BE2C (cell line): Measurements from ENCODE around the gene KCNJ18.
"Not testable (repeated sequence)": the region's sequence is repeated elsewhere in the genome, so short reads cannot be mapped to it uniquely, and the experiment has no call there.

Experiments used
- DNase-seq: peaks from one replicate; pipeline ENCODE4 v3.0.0-alpha.2; 2020
- H3K27me3 ChIP-seq: fragments of 250-450 bp; sonication (Bioruptor Pico); 2 replicates; pipeline ENCODE4 v1.5.1; 2020; ENCODE audit warnings: mild to moderate bottlenecking
- H3K36me3 ChIP-seq: fragments of 250-450 bp; sonication (Bioruptor Pico); 2 replicates; pipeline ENCODE4 v1.5.1; 2020; ENCODE audit warnings: mild to moderate bottlenecking
- H3K4me1 ChIP-seq: fragments of 250-450 bp; sonication (Bioruptor Pico); 2 replicates; pipeline ENCODE4 v1.5.1; 2020
- H3K4me3 ChIP-seq: 2 replicates; pipeline ENCODE4 v1.5.1; 2011; ENCODE audit warnings: low read depth, low read length
- H3K9me3 ChIP-seq: fragments of 250-450 bp; sonication (Bioruptor Pico); 2 replicates; pipeline ENCODE4 v1.5.1; 2020
- TF ChIP-seq, protein P1 (sequence below): IDR thresholded peaks from 2 replicates; pipeline ENCODE4 v1.5.1; 2012; ENCODE audit warnings: mild to moderate bottlenecking, low read depth, low read length

KCNJ18 gene

DNA sequence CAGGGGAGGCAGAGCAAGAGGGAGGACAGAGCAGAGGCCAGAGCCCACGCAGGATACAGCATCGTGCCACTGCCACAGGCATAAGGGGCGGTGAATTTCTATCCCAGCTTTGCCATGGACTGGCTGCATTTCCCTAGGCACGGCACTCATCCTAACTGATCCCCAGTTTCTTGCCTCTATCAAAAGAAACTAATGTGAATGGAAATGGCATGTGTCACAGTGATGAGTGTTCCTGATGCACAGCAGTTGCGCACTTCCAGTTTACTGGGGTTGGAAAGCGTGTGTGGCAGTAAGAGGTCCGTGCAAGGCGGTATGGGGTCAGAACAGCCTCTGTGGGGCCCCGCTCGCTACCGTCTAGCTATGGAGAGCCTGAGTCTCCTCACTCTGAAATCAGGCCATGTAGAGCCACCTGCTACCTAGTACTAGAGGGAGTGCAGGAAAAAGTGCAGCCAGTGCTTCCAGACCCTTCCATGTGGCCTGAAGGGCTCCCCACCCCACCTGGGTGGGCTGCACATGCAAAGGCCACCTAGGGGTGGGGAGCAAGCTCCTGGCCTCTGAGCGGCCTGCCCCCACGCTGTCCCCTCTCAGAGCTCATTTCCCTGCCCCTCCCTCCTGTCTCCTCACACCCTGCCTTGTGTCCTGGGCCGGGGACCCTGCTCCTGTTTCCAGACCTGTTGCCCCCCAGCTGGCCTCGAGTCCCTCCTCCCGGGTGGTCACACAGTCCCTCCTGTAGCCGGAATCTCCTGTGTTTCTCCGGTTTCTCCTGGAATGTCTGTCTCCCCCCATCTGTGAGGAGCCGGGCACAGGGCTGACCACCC, 5.0 kb upstream of the KCNJ18 start:
- Histone ChIP-seq H3K4me1 (no peaks in the 10 kb centered on the region), H3K36me3 (no peaks in the 10 kb centered on the region), H3K9me3 (no peaks in the 10 kb centered on the region), H3K27me3 (no peaks in the 10 kb centered on the region), H3K4me3 (no peak overlapping the region)
- TF ChIP-seq, protein P1, sequence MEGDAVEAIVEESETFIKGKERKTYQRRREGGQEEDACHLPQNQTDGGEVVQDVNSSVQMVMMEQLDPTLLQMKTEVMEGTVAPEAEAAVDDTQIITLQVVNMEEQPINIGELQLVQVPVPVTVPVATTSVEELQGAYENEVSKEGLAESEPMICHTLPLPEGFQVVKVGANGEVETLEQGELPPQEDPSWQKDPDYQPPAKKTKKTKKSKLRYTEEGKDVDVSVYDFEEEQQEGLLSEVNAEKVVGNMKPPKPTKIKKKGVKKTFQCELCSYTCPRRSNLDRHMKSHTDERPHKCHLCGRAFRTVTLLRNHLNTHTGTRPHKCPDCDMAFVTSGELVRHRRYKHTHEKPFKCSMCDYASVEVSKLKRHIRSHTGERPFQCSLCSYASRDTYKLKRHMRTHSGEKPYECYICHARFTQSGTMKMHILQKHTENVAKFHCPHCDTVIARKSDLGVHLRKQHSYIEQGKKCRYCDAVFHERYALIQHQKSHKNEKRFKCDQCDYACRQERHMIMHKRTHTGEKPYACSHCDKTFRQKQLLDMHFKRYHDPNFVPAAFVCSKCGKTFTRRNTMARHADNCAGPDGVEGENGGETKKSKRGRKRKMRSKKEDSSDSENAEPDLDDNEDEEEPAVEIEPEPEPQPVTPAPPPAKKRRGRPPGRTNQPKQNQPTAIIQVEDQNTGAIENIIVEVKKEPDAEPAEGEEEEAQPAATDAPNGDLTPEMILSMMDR: no peak
- DNase-seq: no peak

DNA sequence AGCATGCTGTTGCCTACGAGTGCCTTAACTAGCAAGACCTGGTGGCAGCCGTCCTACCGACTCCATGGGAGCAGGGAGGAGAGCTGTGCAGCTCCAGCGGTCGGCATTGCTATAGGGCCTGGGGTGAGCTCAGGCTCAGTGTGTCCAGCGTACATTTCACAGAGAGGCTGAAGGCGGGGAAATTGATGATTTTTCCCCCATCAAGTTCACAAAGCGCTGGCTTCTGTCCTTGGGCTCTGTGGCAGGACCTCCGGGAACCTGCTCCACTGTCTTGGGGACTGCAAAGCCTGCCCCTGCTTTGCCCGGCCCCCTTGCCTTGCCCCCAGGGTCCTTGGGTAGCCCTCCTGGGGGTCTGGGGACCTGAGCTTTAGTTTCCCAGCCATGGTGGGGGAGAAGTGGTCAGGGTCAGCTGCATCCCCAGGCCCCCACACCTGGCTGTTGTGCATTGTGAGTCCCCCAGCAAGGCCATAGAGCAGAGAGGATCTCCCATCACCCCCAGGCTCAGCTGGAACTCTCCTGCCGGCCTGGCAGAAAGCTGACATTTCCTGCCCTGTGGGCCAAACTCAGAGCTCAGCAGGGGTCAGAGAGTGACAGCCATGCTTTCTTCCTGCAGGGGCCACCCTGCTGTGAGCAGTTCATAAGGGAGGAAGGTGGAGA, 3.9 kb upstream of the KCNJ18 start:
- Histone ChIP-seq H3K4me3 (no peak overlapping the region), H3K27me3 (no peaks in the 10 kb centered on the region), H3K4me1 (no peaks in the 10 kb centered on the region), H3K36me3 (no peaks in the 10 kb centered on the region), H3K9me3 (no peaks in the 10 kb centered on the region)
- no peak for DNase-seq
- TF ChIP-seq, protein P1: no peak

DNA sequence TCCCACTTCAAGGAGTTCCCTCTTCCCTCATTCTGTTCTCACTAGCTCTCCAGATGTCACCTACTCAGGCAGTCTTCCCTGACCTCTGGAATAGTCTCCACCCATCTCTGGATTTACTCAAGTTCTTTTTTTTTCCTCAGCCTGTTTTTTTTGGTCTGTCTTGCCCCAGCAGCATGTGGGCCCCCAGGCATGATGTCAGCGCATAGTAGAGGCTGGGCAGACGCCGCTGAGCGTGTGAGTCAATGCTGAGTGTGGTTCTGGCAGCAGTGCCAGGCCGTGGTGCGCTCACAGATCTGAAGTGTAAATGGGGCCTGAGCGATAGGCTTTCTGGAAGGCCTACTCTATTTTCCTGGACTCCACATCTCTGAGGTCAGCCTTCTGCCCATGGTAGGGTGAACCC, 2.7 kb upstream of the KCNJ18 start:
- Histone ChIP-seq H3K36me3 (no peaks in the 10 kb centered on the region), H3K4me3 (no peak overlapping the region), H3K4me1 (no peaks in the 10 kb centered on the region), H3K9me3 (no peaks in the 10 kb centered on the region), H3K27me3 (no peaks in the 10 kb centered on the region)
- no peak for DNase-seq
- TF ChIP-seq, protein P1: no peak

DNA sequence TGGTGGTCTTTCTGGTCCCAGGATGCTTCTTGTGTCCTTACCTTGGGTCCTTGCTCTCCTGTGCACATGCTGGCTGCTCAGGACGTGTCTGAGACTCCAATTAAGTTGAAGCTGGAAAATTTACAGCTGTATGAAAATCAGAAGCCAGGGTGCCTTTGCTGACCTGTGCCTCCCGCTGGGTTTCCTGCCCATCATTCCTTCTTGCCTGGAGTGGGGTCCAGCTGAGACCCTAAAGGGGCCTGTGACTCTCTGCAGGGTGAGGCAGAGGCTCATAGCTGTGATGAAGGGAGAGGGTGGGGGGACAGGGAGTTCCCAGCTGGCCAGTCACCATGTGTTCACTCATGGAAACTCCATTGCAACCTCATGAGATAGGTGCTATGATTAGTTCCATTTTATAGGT, 1.5 kb upstream of the KCNJ18 start:
- not testable (repeated sequence) for H3K27me3 ChIP-seq, H3K4me3 ChIP-seq, H3K36me3 ChIP-seq, H3K9me3 ChIP-seq, DNase-seq, H3K4me1 ChIP-seq

DNA sequence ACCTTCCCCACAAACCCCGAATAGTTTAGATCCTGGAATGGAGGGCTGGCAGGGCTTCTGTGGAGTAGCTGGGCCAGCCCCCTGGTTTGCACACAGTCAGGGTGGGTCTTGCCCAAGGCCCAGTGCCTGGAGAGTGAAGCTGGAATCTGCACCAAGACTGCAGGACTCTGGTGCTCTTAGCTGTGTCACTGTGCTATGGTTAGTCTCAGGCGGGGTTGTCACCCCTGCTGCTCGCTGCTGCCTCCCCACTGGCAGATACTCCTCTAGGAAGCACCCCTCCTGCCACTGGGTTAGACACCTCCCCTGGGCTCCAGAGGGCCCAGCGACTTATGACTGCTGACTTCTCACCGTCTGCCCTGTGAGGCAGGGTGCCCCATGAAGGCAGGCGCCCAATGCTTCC, 842 bp upstream of the KCNJ18 start:
- H3K4me1 ChIP-seq, H3K27me3 ChIP-seq, H3K4me3 ChIP-seq, H3K36me3 ChIP-seq, DNase-seq, H3K9me3 ChIP-seq: not testable (repeated sequence)

DNA sequence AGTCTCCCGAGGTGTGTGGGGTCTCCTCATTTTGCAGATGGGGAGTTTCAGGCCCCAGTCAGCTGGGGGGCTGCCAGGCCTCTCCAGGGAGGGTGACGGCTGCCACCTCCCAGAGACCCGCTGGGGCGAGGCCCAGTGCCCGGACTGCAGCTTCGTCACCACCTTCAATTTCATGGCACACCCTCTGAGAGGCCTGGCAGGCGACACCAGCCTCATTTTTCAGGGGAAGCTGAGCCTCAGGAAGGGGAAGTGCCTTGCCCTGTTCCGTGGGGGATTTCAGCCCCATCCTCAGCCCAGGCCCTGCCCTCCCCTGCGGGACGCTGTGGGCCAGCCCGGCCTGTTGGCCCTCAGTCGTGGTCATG, 362 bp downstream of the KCNJ18 start:
- H3K27me3 ChIP-seq, H3K4me3 ChIP-seq, H3K4me1 ChIP-seq, H3K36me3 ChIP-seq, H3K9me3 ChIP-seq, DNase-seq: not testable (repeated sequence)

DNA sequence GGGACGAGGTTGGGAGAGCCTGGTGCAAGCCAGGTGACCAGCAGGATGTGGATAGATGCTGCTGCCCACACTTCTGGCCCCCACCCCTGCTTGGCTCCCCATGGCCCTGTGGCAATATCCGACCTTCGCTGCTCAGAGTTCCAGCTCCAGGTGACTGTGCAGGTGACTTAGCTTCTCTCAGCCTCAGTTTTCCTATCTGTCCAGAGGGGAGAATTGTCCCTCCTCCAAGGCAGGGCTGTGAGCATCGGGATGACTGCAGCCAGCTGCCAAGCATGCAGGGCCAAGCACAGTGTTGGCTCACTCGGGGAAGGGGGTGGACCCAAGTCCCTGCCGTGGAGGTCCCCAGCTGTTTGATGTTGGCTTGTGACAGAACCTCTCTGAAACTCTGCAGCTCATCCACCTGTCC, 1.1 kb downstream of the KCNJ18 start:
- not testable (repeated sequence) for H3K4me3 ChIP-seq

DNA sequence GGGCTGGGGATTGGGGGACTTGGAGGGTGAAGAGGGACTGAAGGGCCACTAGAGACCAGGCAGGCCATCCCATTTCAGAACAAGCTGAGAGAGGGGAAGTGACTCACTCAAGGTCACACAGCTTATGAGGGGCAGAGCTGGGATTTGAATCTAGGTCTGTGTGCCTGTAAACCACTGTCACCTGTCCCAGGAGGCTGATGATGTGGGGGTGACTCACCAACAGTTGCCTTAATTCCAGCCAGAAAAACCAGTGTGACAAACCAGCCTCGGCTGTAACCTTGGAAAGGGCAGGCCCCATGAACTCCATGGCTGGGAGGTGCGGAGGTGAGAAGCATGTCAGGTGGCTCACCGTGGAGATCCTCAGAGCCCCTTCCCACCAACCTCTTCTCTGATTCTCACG, 1.6 kb downstream of the KCNJ18 start:
- not testable (repeated sequence) for H3K4me3 ChIP-seq, DNase-seq, H3K4me1 ChIP-seq, H3K36me3 ChIP-seq, H3K9me3 ChIP-seq, H3K27me3 ChIP-seq

More for the DNA sequence above, 1.1 kb downstream of the KCNJ18 start:
- not testable (repeated sequence) for H3K36me3 ChIP-seq, DNase-seq, H3K4me1 ChIP-seq, H3K9me3 ChIP-seq, H3K27me3 ChIP-seq

DNA sequence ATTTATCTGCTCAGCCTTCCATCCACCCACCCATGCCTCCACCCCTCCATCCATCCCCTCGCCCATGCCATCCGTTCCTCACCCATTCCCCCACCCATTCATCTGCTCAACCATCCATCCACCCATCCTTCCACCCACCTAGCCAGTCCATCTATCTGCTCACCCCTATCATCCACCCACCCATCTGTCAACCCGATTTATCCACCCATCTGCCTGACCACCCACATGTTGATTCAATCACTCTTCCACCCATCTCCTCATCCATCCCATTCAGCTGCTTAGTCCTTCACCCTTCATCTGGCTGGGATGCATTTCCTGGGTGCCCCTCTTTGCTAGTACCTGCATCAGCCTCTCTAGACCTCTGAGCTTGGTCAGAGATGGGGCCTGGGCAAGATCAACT, 3.9 kb downstream of the KCNJ18 start:
- H3K4me3 ChIP-seq, H3K36me3 ChIP-seq, DNase-seq, H3K4me1 ChIP-seq, H3K9me3 ChIP-seq, H3K27me3 ChIP-seq: not testable (repeated sequence)

DNA sequence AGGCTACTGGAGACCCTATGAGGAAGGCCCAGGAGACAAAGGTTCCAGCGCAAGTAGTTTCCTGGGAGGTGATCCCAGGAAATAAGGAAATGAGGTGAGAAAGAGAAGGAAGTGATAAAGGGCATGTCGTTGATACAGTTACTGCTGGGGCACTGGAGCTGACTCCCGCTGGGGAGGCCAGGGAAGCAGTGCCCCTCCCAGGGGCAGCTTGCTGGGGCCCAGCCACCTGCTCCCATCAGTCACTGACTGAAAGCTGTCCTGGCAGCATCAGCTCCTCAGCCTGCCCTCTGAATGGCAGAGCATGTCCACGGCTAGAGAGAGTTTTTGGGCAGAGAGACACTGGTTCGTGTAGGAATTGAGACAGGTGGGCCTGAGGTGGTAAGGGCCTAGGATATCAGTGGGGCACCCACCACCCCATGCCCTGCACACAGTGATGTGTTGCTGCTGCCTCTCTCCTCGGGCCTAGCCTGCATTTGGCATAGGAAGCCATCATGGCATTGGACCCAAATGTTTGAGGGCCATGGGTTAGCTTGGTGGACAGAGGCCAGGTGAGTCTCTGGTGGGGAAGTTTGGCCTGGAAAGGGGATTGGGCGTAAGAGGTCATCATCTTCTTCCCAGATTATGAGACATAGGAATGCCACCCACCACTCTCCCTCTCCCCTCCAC, 4.7 kb downstream of the KCNJ18 start:
- DNase-seq, H3K27me3 ChIP-seq, H3K4me1 ChIP-seq, H3K4me3 ChIP-seq, H3K36me3 ChIP-seq, H3K9me3 ChIP-seq: not testable (repeated sequence)

DNA sequence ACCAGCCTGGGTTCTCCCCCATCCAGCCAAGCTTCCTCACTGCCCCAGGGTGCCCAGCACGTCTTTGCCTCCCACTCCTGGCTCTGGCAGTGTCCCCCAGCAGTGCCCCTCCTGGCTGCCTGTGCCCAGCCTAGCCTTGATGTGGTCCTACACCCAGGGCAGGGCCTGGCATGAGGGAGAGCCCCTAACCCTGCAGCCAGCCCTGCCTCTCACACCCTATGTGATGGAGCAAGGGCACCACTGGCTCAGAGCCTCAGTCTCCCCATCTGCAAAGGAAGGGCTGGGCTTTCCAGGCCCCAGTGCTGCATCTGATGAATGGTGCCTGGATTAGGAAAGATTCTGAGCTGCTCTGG, 5.2 kb downstream of the KCNJ18 start:
- not testable (repeated sequence) for H3K9me3 ChIP-seq, DNase-seq, H3K4me1 ChIP-seq, H3K36me3 ChIP-seq, H3K4me3 ChIP-seq, H3K27me3 ChIP-seq

DNA sequence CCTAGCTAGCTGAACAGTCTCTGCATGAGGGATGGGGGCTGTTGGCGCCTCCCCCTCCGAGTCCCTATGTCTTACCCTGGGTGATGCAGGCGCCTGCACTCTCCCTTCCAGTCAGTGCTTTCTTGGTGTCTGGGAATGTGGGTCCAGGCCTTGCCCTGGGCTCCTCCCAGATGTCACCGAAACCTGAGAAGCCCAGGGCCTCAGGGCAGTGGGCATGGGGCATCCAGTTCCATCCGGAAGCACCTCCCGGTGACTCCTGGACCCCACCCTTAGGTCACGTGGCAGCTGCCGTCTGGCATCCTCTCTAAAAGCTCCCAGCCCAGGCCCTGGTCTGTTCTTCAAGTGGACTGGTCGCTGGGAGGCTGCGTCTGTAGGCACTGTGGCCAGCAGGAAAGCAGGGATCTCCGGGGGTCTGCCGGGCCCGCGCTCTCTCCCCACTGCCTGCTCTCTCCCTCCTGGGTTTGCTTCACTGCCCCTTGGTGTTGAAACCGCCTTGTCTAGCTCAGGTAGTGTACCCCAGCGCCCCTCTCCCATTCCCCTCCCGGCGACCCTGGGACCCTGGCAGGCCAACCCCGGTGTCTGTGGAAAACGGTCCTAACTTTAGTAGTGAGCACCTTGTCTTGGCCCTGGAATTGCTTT, 6.2 kb downstream of the KCNJ18 start:
- DNase-seq, H3K4me1 ChIP-seq, H3K9me3 ChIP-seq, H3K36me3 ChIP-seq, H3K27me3 ChIP-seq, H3K4me3 ChIP-seq: not testable (repeated sequence)
